Small intestine (tissue), 7 donors: ENCODE results near the gene TNIP2. TPM values are rescaled to one million over a fixed set of nuclear protein-coding genes. Genes with fewer than 3 reads are reported as not detected.

ENCODE experiments used
- DNase-seq, 2 donors: peaks; one replicate each; pipeline versions ENCODE4 v3.0.0 to v3.0.0-alpha.2; 2013
- FAIRE-seq: peaks from 2 replicates; lab custom pipeline; 2012; peaks lifted over from hg19 to GRCh38; lab: Jason Lieb, UNC
- H3K27ac ChIP-seq, 3 donors: one replicate each; pipeline ENCODE4 v1.5.1; 2013; ENCODE audit warnings: low read length in 2 of 3, mild to moderate bottlenecking in 2 of 3, control low read depth in 1 of 3, inconsistent platforms in 1 of 3, low read depth in 1 of 3, moderate library complexity in 1 of 3
- H3K27me3 ChIP-seq, 3 donors: one replicate each; pipeline ENCODE4 v1.6.1; 2013; ENCODE audit warnings: low read length in 3 of 3, inconsistent platforms in 1 of 3; ENCODE audit not compliant: control insufficient read depth in 3 of 3, insufficient read depth in 3 of 3
- H3K36me3 ChIP-seq, 3 donors: one replicate each; pipeline ENCODE4 v1.6.1; 2013; ENCODE audit warnings: low read length in 3 of 3, inconsistent platforms in 1 of 3, low read depth in 1 of 3, mild to moderate bottlenecking in 1 of 3, moderate library complexity in 1 of 3; ENCODE audit not compliant: control insufficient read depth in 3 of 3, insufficient read depth in 2 of 3
- H3K4me1 ChIP-seq, 3 donors: one replicate each; pipeline ENCODE4 v1.6.1; 2013; ENCODE audit warnings: low read length in 2 of 3, inconsistent platforms in 1 of 3, low read depth in 1 of 3, mild to moderate bottlenecking in 1 of 3, moderate library complexity in 1 of 3; ENCODE audit not compliant: control insufficient read depth in 3 of 3, insufficient read depth in 2 of 3
- H3K4me3 ChIP-seq, 3 donors: one replicate each; pipeline ENCODE4 v1.5.1; 2013; ENCODE audit warnings: low read length in 3 of 3, control low read depth in 1 of 3, inconsistent platforms in 1 of 3, low read depth in 1 of 3, mild to moderate bottlenecking in 1 of 3, moderate library complexity in 1 of 3
- H3K9me3 ChIP-seq, 2 donors: one replicate each; pipeline ENCODE4 v1.6.1; 2013; ENCODE audit warnings: low read depth in 1 of 2, low read length in 1 of 2; ENCODE audit not compliant: control insufficient read depth in 2 of 2, insufficient read depth in 1 of 2
- WGBS, 3 donors: extraction: QIAGEN DNeasy Blood & Tissue Kit; methylation state at CpG; one replicate each; pipeline ENCODE4 v1.1.7; 2013; 5-methylcytosine and 5-hydroxymethylcytosine counted together
- polyA plus RNA-seq, 4 donors: library from polyadenylated mRNA; stranded (reverse) in 3 of 4; unstranded in 1 of 4; fragments of 200-250 nt in 3 of 4; fragments of 120-200 nt in 1 of 4; gene quantifications; one replicate each; pipeline versions ENCODE4 v1.2.1 to v1.2.3, GENCODE V29; 2013
- donor health status: healthy with polysubstance abuse.
- donor health status: control.
- donor health status: control.
- donor health status: Bipolar disorder and iron deficiency.
- donor health status: healthy.

Gene TNIP2
- polyA plus RNA-seq, 4 donors: 30.1 to 109 (median 60.3) TPM

GRCh38 chr4:2735869-2736268 is 20.3 kb downstream of the TNIP2 start:
- Histone ChIP-seq H3K27me3 (no peaks in the 10 kb centered on the region), H3K27ac (no peak overlapping the region), H3K36me3 (peaks cover 2 to 30% (median 6%) of the 10 kb centered on the region in 3 donors), H3K9me3 (peaks cover 0 to 3% of the 10 kb centered on the region in 2 donors), H3K4me3 (no peak overlapping the region), H3K4me1 (no peaks in the 10 kb centered on the region)
- no peak for FAIRE-seq
- DNase-seq: no peak

- Histone ChIP-seq H3K27ac (no peak overlapping the region), H3K4me1 (no peaks in the 10 kb centered on the region), H3K36me3 (peaks cover 2 to 40% (median 6%) of the 10 kb centered on the region in 3 donors), H3K4me3 (no peak overlapping the region), H3K9me3 (peaks cover 0 to 3% of the 10 kb centered on the region in 2 donors), H3K27me3 (no peaks in the 10 kb centered on the region)
- no peak for FAIRE-seq
- DNase-seq: no peak
- 79 to 96% (median 96%) methylated on average over 1 of the region's 1 CpG for WGBS, 3 donors
These were observed 21.5 kb downstream of the TNIP2 start for GRCh38 chr4:2734612-2735011.

- Histone ChIP-seq H3K9me3 (peaks cover 0 to 3% of the 10 kb centered on the region in 2 donors), H3K4me1 (no peaks in the 10 kb centered on the region), H3K27ac (no peak overlapping the region), H3K4me3 (no peak overlapping the region), H3K27me3 (no peaks in the 10 kb centered on the region), H3K36me3 (peaks cover 2 to 46% (median 6%) of the 10 kb centered on the region in 3 donors)
- no peak for DNase-seq
- 92 to 94% (median 92%) methylated on average over 2 of the region's 2 CpGs for WGBS, 3 donors
- no peak for FAIRE-seq
These were observed 22.1 kb downstream of the TNIP2 start for GRCh38 chr4:2733844-2734574.

GRCh38 chr4:2733001-2733843 is 22.9 kb downstream of the TNIP2 start:
- Histone ChIP-seq H3K9me3 (peaks cover 0 to 3% of the 10 kb centered on the region in 2 donors), H3K4me1 (no peaks in the 10 kb centered on the region), H3K4me3 (no peak overlapping the region), H3K27me3 (no peaks in the 10 kb centered on the region), H3K27ac (no peak overlapping the region), H3K36me3 (peaks cover 2 to 47% (median 6%) of the 10 kb centered on the region in 3 donors)
- DNase-seq (no peak), FAIRE-seq (no peak)
- 85 to 90% (median 88%) methylated on average over 21 of the region's 21 CpGs for WGBS, 3 donors

- WGBS, 3 donors: 89 to 97% (median 92%) methylated on average over 6 of the region's 6 CpGs
These were observed 23.6 kb downstream of the TNIP2 start for GRCh38 chr4:2732526-2732925.

GRCh38 chr4:2731907-2732317 is 24.2 kb downstream of the TNIP2 start:
- Histone ChIP-seq H3K4me3 (no peak overlapping the region), H3K27ac (no peak overlapping the region), H3K36me3 (peaks cover 2 to 51% (median 6%) of the 10 kb centered on the region in 3 donors), H3K9me3 (peaks cover 0 to 3% of the 10 kb centered on the region in 2 donors), H3K27me3 (no peaks in the 10 kb centered on the region), H3K4me1 (no peaks in the 10 kb centered on the region)
- 92 to 94% (median 93%) methylated on average over 28 of the region's 28 CpGs for WGBS, 3 donors
- DNase-seq (no peak), FAIRE-seq (no peak)

More at GRCh38 chr4:2732526-2732925, 23.6 kb downstream of the TNIP2 start:
- peaks cover 2 to 49% (median 6%) of the 10 kb centered on the region in 3 donors for H3K36me3 ChIP-seq
- no peaks in the 10 kb centered on the region for H3K27me3 ChIP-seq
- H3K4me3 ChIP-seq: no peak overlapping the region
- FAIRE-seq: no peak
- no peaks in the 10 kb centered on the region for H3K4me1 ChIP-seq
- peaks cover 0 to 3% of the 10 kb centered on the region in 2 donors for H3K9me3 ChIP-seq
- no peak overlapping the region for H3K27ac ChIP-seq
- DNase-seq: no peak

- no peak for DNase-seq
- H3K36me3 ChIP-seq: peaks cover 2 to 69% (median 6%) of the 10 kb centered on the region in 3 donors
- H3K27me3 ChIP-seq: no peaks in the 10 kb centered on the region
- WGBS, 3 donors: 95 to 97% (median 96%) methylated on average over 9 of the region's 9 CpGs
- H3K4me1 ChIP-seq: no peaks in the 10 kb centered on the region
- H3K4me3 ChIP-seq: no peak overlapping the region
- H3K9me3 ChIP-seq: no peaks in the 10 kb centered on the region
- no peak for FAIRE-seq
- H3K27ac ChIP-seq: no peak overlapping the region
These were observed 26.6 kb downstream of the TNIP2 start for GRCh38 chr4:2729533-2729875.

GRCh38 chr4:2728806-2729532 is 27.2 kb downstream of the TNIP2 start:
- H3K4me1 ChIP-seq: no peaks in the 10 kb centered on the region
- H3K27me3 ChIP-seq: no peaks in the 10 kb centered on the region
- H3K36me3 ChIP-seq: peaks cover 2 to 70% (median 6%) of the 10 kb centered on the region in 3 donors
- DNase-seq: no peak
- no peak for FAIRE-seq
- 92 to 97% (median 95%) methylated on average over 12 of the region's 12 CpGs for WGBS, 3 donors
- no peak overlapping the region for H3K4me3 ChIP-seq
- no peaks in the 10 kb centered on the region for H3K9me3 ChIP-seq
- no peak overlapping the region for H3K27ac ChIP-seq
